BJ (cell line): ENCODE measurements around the gene SUMF1. TPM values are rescaled to one million over a fixed set of nuclear protein-coding genes. Genes with fewer than 3 reads are reported as not detected.

ENCODE experiments used
- CTCF ChIA-PET: fragments of 350-600 bp; formaldehyde crosslinking; extraction: SDS; loops from one replicate; lab custom pipeline; 2021; ENCODE audit warnings: antibody characterized with exemption, inconsistent platforms; lab: Yijun Ruan, JAX
- POLR2A ChIA-PET: fragments of 300-600 bp; sonication (Branson Sonifier 250); formaldehyde crosslinking; extraction: SDS; loops from one replicate; lab custom pipeline; 2021; ENCODE audit warnings: antibody characterized with exemption; lab: Charles Lee
- DNase-seq: peaks from one replicate; pipeline ENCODE4 v3.0.0-alpha.2; 2011; ENCODE audit warnings: low read depth
- H3K27me3 ChIP-seq: 2 replicates; pipeline ENCODE4 v1.6.0; 2011; ENCODE audit warnings: low read length; ENCODE audit not compliant: control insufficient read depth, insufficient read depth
- H3K36me3 ChIP-seq: 2 replicates; pipeline ENCODE4 v1.5.1; 2011; ENCODE audit warnings: low read length; ENCODE audit not compliant: control insufficient read depth, insufficient read depth
- H3K4me3 ChIP-seq: 2 replicates; pipeline ENCODE4 v1.5.1; 2011; ENCODE audit warnings: low read depth, mild to moderate bottlenecking, control low read depth, low read length
- polyA plus RNA-seq: library from polyadenylated mRNA; depleted of rRNA; stranded (reverse); fragments of >200 nt; gene quantifications from 2 replicates; pipeline ENCODE4 v1.2.3, GENCODE V29; 2011
- TF ChIP-seq, protein P1 (sequence below): IDR thresholded peaks from 2 replicates; pipeline ENCODE4 v1.5.1; 2011; ENCODE audit warnings: low read depth, mild to moderate bottlenecking, control low read depth, inconsistent platforms, low read length, moderate library complexity; ENCODE audit not compliant: insufficient read depth

Gene SUMF1
- polyA plus RNA-seq, 1 experiment = 57.6 TPM

DNA sequence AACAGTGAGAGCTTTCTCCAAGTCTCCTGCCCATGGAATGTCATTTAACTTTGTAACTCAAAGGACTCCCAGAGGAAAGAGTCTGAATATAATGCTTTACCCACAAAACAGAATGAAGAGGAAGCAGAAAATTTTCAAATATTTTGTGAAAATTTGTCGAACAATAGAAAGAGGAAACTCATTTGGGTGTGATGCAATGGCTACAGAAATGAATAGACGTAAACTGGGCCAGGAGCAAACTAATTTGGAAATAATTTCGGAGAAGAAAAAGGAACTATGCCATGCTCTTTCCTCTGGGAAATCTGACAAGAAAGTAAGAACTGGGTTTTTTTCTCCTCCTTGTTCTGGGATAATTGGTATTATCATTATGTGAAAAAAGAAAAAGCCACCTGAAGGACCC lies 11.2 kb upstream of the SUMF1 start:
- ChIA-PET POLR2A (no interaction called here), CTCF (no interaction called here)
- Histone ChIP-seq H3K4me3 (no peak overlapping the region), H3K27me3 (no peaks in the 10 kb centered on the region), H3K36me3 (no peaks in the 10 kb centered on the region)
- TF ChIP-seq, protein P1, sequence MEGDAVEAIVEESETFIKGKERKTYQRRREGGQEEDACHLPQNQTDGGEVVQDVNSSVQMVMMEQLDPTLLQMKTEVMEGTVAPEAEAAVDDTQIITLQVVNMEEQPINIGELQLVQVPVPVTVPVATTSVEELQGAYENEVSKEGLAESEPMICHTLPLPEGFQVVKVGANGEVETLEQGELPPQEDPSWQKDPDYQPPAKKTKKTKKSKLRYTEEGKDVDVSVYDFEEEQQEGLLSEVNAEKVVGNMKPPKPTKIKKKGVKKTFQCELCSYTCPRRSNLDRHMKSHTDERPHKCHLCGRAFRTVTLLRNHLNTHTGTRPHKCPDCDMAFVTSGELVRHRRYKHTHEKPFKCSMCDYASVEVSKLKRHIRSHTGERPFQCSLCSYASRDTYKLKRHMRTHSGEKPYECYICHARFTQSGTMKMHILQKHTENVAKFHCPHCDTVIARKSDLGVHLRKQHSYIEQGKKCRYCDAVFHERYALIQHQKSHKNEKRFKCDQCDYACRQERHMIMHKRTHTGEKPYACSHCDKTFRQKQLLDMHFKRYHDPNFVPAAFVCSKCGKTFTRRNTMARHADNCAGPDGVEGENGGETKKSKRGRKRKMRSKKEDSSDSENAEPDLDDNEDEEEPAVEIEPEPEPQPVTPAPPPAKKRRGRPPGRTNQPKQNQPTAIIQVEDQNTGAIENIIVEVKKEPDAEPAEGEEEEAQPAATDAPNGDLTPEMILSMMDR = no peak
- no peak for DNase-seq

- TF ChIP-seq, protein P1 = no peak
- H3K27me3 ChIP-seq = no peaks in the 10 kb centered on the region
- no peak for DNase-seq
- POLR2A ChIA-PET = no interaction called here
- no peak overlapping the region for H3K4me3 ChIP-seq
- H3K36me3 ChIP-seq = no peaks in the 10 kb centered on the region
- CTCF ChIA-PET = no interaction called here
Measured at GRCh38 chr3:4476496-4476895, 9.4 kb upstream of the SUMF1 start.

GRCh38 chr3:4475804-4476203 lies 8.7 kb upstream of the SUMF1 start:
- H3K27me3 ChIP-seq = no peaks in the 10 kb centered on the region
- CTCF ChIA-PET = no interaction called here
- TF ChIP-seq, protein P1 = no peak
- no peaks in the 10 kb centered on the region for H3K36me3 ChIP-seq
- H3K4me3 ChIP-seq = no peak overlapping the region
- POLR2A ChIA-PET = no interaction called here
- DNase-seq = no peak

GRCh38 chr3:4474683-4475490 lies 7.8 kb upstream of the SUMF1 start:
- H3K27me3 ChIP-seq = peaks cover 5% of the 10 kb centered on the region
- H3K4me3 ChIP-seq = no peak overlapping the region
- ChIA-PET CTCF (no interaction called here), POLR2A (no interaction called here)
- TF ChIP-seq, protein P1 = no peak
- H3K36me3 ChIP-seq = no peaks in the 10 kb centered on the region
- DNase-seq = no peak

GRCh38 chr3:4472766-4473165 lies 5.7 kb upstream of the SUMF1 start:
- Histone ChIP-seq H3K36me3 (no peaks in the 10 kb centered on the region), H3K4me3 (no peak overlapping the region), H3K27me3 (peaks cover 5% of the 10 kb centered on the region)
- TF ChIP-seq, protein P1 = no peak
- ChIA-PET POLR2A (no interaction called here), CTCF (interaction anchor here (0.6 kb wide), 1 partner anchor 430 kb away, joined by 3 read pairs; no protein-coding TSS in a partner anchor)
- DNase-seq = no peak
